Umbilical cord (tissue), 2 donors: ENCODE measurements around the gene ATG7. TPM values are rescaled to one million over a fixed set of nuclear protein-coding genes. Genes with fewer than 3 reads are reported as not detected.
A peak's percentile ranks its signal among the peaks of the same experiment; 100 is the strongest.
"Not testable (repeated sequence)": the region's sequence is repeated elsewhere in the genome, so short reads cannot be mapped to it uniquely, and the experiment has no call there.

Experiments
- DNase-seq: peaks from one replicate; pipeline ENCODE4 v3.0.0-alpha.2; 2015; ENCODE audit warnings: low spot score
- total RNA-seq: library from RNA; depleted of rRNA; stranded (reverse); fragments of >200 nt; gene quantifications from one replicate; pipeline ENCODE4 v1.2.3, GENCODE V29; 2014; ENCODE audit warnings: low replicate concordance; ENCODE audit not compliant: insufficient read depth

The ATG7 gene
- total RNA-seq, 1 donor from 2014 or later = 71.7 TPM

- DNase-seq = no peak
Measured at GRCh38 chr3:11464356-11464755, 192.2 kb downstream of the ATG7 start.

GRCh38 chr3:11465744-11466616 lies 193.8 kb downstream of the ATG7 start:
- peak; percentile 94 for DNase-seq

GRCh38 chr3:11467875-11468274 lies 195.7 kb downstream of the ATG7 start:
- no peak for DNase-seq

- DNase-seq = no peak
Measured at GRCh38 chr3:11470031-11470853, 198.0 kb downstream of the ATG7 start.

GRCh38 chr3:11475324-11475723 lies 203.1 kb downstream of the ATG7 start:
- DNase-seq = no peak

- peak; percentile 86 for DNase-seq
Measured at GRCh38 chr3:11476735-11477144, 204.5 kb downstream of the ATG7 start.

- peak; percentile 91 for DNase-seq
Measured at GRCh38 chr3:11477407-11477911, 205.3 kb downstream of the ATG7 start.

GRCh38 chr3:11478167-11478566 lies 206.0 kb downstream of the ATG7 start:
- DNase-seq = no peak

GRCh38 chr3:11479221-11479620 lies 207.0 kb downstream of the ATG7 start:
- peak; percentile 60 for DNase-seq

- peak; percentile 58 for DNase-seq
Measured at GRCh38 chr3:11480663-11481298, 208.6 kb downstream of the ATG7 start.

- DNase-seq = peak; percentile 84
Measured at GRCh38 chr3:11481556-11481955, 209.4 kb downstream of the ATG7 start.

- DNase-seq = peak; percentile 67
Measured at GRCh38 chr3:11482021-11482420, 209.8 kb downstream of the ATG7 start.

GRCh38 chr3:11488356-11488755 lies 216.2 kb downstream of the ATG7 start:
- DNase-seq = not testable (repeated sequence)

GRCh38 chr3:11494131-11494916 lies 222.1 kb downstream of the ATG7 start:
- DNase-seq = no peak

GRCh38 chr3:11495948-11496557 lies 223.9 kb downstream of the ATG7 start:
- DNase-seq = peak; percentile 65

- DNase-seq = no peak
Measured at GRCh38 chr3:11498177-11498576, 226.0 kb downstream of the ATG7 start.

- peak; percentile 61 for DNase-seq
Measured at GRCh38 chr3:11498646-11499045, 226.4 kb downstream of the ATG7 start.

GRCh38 chr3:11499144-11499543 lies 226.9 kb downstream of the ATG7 start:
- DNase-seq = peak; percentile 66

- not testable (repeated sequence) for DNase-seq
Measured at GRCh38 chr3:11502413-11502812, 230.2 kb downstream of the ATG7 start.

- no peak for DNase-seq
Measured at GRCh38 chr3:11507719-11508118, 235.5 kb downstream of the ATG7 start.
